PFSK-1 (cell line): Measurements from ENCODE around the gene SPZ1.

Source experiments
- FOXP2 ChIP-seq: optimal IDR thresholded peaks from 2 replicates; pipeline ENCODE3; 2011; ENCODE audit warnings: borderline replicate concordance, control low read depth, inconsistent platforms; ENCODE audit not compliant: insufficient read depth; ENCODE audit errors: extremely low read length, extremely low read depth
- POLR2AphosphoS5 ChIP-seq: IDR thresholded peaks from 2 replicates; pipeline ENCODE4 v1.6.1; 2012; ENCODE audit warnings: low read depth, mild to moderate bottlenecking, control low read depth, low read length, moderate library complexity
- REST ChIP-seq, 2 experiments: IDR thresholded peaks; 2 replicates each; pipeline versions ENCODE4 v1.6.1 to v1.8.0; 2011 to 2012; ENCODE audit warnings: low read depth in 2 of 2, low read length in 2 of 2, control low read depth in 1 of 2, inconsistent platforms in 1 of 2, mild to moderate bottlenecking in 1 of 2, moderate library complexity in 1 of 2; ENCODE audit not compliant: insufficient read depth in 1 of 2
- SIN3A ChIP-seq: IDR thresholded peaks from 2 replicates; pipeline ENCODE4 v1.6.1; 2012; ENCODE audit warnings: mild to moderate bottlenecking, low read length, moderate library complexity, borderline replicate concordance; ENCODE audit not compliant: insufficient read depth
- TAF1 ChIP-seq: IDR thresholded peaks from 2 replicates; pipeline ENCODE4 v1.6.1; 2012; ENCODE audit warnings: low read length, control low read depth, borderline replicate concordance; ENCODE audit not compliant: insufficient read depth

The SPZ1 gene

DNA sequence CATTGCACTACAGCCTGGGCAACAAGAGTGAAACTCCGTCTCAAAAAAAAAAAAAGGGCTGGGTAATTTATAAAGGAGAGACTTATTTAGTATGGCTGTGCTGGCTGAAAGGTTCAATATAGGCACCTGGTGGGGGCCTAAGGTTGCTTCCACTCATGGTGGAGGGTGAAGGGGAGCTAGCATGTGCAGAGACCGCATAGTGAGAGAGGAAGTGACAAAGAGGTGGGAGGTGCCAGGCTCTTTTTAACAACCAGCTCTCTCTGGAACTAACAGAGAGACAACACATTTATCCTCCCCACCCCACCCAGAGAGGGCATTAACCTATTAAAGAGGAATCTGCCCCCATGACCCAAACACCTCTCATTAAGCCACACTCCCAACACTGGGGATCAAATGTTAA, 35.1 kb upstream of the SPZ1 start:
- TF ChIP-seq TAF1 (no peak), FOXP2 (no peak), REST (IDR thresholded peaks at IDR 0.05; ENCODE audit: insufficient read depth in 1 of 2, low read depth in 2 of 2, low read length in 2 of 2) (no peak), POLR2AphosphoS5 (no peak), SIN3A (no peak)

DNA sequence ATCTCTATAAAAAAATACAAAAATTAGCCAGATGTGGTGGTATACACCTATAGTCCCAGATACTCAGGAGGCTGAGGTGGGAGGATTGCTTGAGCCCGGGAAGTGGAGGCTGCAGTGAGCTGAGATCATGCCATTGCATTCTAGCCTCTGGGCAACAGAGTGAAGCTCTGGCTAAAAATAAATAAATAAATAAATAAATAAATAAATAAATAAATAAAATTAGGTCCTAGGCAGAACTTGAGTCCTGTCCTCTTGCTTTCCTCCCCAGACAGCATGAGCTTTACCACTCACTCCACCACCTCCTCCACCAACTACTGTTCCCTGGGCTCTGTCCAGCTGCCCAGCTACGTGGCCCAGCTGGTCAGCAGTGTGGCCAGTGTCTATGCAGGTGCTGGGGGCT, 31.6 kb upstream of the SPZ1 start:
- no peak for TF ChIP-seq TAF1
- TF ChIP-seq SIN3A = no peak
- no peak for TF ChIP-seq REST (IDR thresholded peaks at IDR 0.05; ENCODE audit: insufficient read depth in 1 of 2, low read depth in 2 of 2, low read length in 2 of 2)
- TF ChIP-seq POLR2AphosphoS5 = no peak
- TF ChIP-seq FOXP2 = no peak

- TF ChIP-seq TAF1 = no peak
- no peak for TF ChIP-seq REST (IDR thresholded peaks at IDR 0.05; ENCODE audit: insufficient read depth in 1 of 2, low read depth in 2 of 2, low read length in 2 of 2)
Observed at GRCh38 chr5:80289320-80289719, 30.5 kb upstream of the SPZ1 start.

GRCh38 chr5:80291761-80292160, 28.0 kb upstream of the SPZ1 start:
- TF ChIP-seq TAF1 (no peak), REST (IDR thresholded peaks at IDR 0.05; ENCODE audit: insufficient read depth in 1 of 2, low read depth in 2 of 2, low read length in 2 of 2) (no peak), POLR2AphosphoS5 (no peak), SIN3A (no peak), FOXP2 (no peak)

DNA sequence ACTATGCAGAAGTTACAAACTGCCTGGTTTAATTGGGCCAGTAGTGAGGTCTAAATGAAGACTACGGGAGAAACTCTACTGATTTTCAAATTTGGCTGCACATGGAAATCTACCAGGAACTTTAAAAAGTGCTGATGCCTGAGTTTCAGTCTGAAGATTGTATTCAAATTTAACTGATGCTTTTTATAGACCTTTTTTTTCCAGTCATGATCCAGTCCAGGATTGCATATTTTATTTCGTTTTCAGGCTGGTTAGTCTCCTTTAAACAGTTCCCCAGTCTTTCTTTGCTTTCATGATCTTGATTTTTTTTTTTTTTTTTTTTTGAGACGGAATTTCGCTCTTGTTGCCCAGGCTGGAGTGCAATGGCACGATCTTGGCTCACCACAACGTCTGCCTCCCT, 23.7 kb upstream of the SPZ1 start:
- TF ChIP-seq FOXP2 = no peak
- no peak for TF ChIP-seq POLR2AphosphoS5
- no peak for TF ChIP-seq REST (IDR thresholded peaks at IDR 0.05; ENCODE audit: insufficient read depth in 1 of 2, low read depth in 2 of 2, low read length in 2 of 2)
- no peak for TF ChIP-seq SIN3A
